Omental fat pad (tissue), 4 donors: ENCODE measurements around the gene GAB1. TPM values are rescaled to one million over a fixed set of nuclear protein-coding genes. Genes with fewer than 3 reads are reported as not detected.

Source experiments
- ATAC-seq: fragments of 150-250 bp; one replicate; pipeline ENCODE4 v1.9.1; 2016; ENCODE audit warnings: mild to moderate bottlenecking, moderate library complexity; ENCODE audit not compliant: low FRiP score
- DNase-seq: peaks from one replicate; pipeline ENCODE4 v3.0.0-alpha.2; 2019; ENCODE audit warnings: low spot score
- total RNA-seq, 4 donors: library from RNA; depleted of rRNA; stranded (reverse); fragments of >200 nt; gene quantifications; one replicate each; pipeline ENCODE4 v1.1.0, GENCODE V29; 2016
- TF ChIP-seq, protein P1 (sequence below), 3 donors: fragments of 450-650 bp; IDR thresholded peaks; one replicate each; pipeline ENCODE4 v1.5.1; 2016 to 2017; ENCODE audit warnings: antibody characterized with exemption in 3 of 3, mild to moderate bottlenecking in 3 of 3, moderate library complexity in 2 of 3

GAB1 gene
- total RNA-seq, 4 donors from 2014 or later = 9.4 to 32.2 (median 29.4) TPM

DNA sequence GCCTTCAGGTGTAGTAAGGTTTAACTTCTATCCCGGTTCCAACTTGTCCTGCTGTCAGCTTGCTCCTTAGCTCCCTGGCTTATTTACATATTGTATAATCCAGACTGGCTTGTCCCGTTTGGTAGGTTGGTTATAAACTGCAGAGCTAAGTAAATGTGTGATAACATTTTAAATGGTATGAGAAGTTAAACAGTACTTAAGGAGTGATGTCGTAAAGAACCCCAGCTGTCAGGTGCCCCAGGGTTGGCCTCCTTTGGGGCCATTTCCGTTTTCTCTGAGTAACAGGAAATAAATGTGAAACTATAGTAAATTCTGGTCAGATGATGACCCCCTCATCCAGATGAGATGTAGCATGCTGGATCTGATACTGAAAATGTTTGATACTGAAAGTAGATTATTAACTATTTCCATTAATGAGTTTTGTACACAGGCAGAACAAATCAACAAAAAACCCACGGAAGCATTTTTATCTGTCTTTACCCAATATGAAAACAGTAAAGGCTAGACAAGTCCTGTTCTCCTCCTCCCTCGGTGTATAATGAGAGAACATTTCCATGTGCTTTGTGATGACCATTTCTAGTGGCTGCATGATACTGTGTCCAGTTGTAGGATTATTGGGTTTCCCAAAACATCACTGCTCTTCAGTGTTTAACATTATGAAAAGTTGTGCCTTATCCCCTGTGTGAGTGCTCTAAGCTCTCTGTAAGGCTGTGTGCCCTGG is 22.4 kb downstream of the GAB1 start:
- DNase-seq = no peak
- ATAC-seq = no peak
- TF ChIP-seq, protein P1, sequence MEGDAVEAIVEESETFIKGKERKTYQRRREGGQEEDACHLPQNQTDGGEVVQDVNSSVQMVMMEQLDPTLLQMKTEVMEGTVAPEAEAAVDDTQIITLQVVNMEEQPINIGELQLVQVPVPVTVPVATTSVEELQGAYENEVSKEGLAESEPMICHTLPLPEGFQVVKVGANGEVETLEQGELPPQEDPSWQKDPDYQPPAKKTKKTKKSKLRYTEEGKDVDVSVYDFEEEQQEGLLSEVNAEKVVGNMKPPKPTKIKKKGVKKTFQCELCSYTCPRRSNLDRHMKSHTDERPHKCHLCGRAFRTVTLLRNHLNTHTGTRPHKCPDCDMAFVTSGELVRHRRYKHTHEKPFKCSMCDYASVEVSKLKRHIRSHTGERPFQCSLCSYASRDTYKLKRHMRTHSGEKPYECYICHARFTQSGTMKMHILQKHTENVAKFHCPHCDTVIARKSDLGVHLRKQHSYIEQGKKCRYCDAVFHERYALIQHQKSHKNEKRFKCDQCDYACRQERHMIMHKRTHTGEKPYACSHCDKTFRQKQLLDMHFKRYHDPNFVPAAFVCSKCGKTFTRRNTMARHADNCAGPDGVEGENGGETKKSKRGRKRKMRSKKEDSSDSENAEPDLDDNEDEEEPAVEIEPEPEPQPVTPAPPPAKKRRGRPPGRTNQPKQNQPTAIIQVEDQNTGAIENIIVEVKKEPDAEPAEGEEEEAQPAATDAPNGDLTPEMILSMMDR (IDR thresholded peaks at IDR 0.05) = no peak

DNA sequence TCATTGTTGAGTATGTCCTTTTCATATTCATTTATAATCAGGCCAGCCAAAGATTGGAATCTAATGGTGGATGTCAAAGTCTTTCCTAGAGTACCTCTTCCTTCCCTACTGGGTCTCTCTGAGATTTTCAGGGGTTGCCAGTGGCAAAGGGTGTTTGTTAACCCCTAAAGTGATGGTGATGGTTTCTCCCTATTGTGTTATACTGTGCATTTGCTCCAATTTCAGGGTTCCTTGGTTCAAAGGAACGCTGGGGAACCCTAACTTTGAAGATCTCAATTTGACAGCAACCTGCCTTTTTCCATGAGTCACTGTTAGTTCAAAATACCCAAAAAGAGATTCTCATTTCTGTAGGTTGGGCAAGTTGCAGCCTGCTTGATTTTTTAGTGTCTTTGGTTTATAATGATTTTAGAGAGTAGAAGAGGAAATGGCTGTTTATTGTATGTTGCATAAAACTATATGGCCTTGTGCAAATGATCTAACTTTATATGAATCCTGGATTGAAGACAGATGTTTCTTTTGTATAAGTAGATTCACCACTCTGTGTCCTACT is 23.0 kb downstream of the GAB1 start:
- ATAC-seq = no peak
- TF ChIP-seq, protein P1 (IDR thresholded peaks at IDR 0.05) = no peak

DNA sequence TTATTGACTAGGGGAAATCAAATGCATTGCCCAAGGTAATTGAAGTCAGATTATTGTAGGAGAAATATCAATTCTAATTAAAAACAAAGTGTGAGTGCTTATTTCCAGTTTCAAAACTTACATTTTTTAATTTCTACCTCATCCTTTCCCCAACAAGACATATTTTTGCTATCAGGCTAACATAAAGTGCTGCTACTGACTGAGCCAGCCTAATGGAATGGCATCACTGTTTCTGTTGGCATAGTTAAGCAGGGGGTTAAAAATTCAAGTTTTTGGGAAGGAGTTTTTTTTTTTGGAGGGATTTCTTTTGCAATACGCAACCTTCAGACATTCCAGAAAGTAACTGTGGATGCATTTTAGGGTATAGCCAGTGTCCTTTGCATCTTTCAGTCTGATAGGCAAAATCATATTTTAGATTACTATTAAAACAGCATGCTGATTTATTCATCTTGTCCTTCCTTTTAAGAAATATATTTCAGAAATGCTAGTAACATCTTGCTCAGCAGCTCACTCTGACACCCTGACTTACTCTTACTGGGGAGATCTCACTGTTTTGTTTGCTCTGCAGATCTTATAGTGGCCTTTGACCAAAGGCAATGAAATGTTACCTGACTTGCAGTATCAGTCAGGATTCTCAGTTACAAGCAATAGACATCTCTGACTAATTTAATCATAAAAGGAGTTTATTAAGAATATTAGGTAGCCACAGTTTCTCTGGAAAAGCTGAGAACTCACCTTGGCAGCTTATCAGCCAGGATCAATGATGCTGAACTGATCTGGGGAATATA is 24.4 kb downstream of the GAB1 start:
- TF ChIP-seq, protein P1 (IDR thresholded peaks at IDR 0.05) = no peak

More for the DNA sequence above, 23.0 kb downstream of the GAB1 start:
- DNase-seq = no peak

DNA sequence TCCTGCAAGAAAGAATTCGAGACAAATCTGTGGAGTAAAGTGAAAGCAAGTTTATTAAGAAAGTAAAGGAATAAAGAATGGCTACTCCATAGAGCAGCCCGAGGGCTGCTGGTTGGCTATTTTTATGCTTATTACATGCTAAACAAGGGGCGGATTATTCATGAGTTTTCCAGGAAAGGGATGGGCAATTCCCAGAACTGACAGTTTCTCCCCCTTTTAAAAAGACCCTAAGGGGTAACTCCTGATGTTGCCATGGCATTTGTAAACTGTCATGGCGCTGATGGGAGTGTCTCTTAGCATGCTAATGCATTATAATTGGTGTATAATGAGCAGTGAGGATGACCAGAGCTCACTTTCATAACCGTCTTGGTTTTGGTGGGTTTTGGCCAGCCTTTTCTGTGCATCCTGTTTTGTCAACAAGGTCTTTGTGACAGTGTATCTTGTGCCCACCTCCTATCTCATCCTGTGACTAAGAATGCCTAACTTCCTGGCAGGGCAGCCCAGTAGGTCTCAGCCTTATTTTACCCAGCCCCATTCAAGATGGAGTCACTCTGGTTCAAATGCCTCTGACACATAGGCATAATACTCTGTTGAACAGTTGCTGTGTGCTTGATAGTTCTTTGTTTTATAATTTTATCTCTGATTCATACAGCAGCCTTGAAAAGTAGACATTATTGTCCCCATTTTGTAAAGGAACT is 25.8 kb downstream of the GAB1 start:
- DNase-seq (no peak), ATAC-seq (no peak)
- TF ChIP-seq, protein P1 (IDR thresholded peaks at IDR 0.05) = no peak

More for the DNA sequence above, 24.4 kb downstream of the GAB1 start:
- ATAC-seq (no peak), DNase-seq (no peak)

DNA sequence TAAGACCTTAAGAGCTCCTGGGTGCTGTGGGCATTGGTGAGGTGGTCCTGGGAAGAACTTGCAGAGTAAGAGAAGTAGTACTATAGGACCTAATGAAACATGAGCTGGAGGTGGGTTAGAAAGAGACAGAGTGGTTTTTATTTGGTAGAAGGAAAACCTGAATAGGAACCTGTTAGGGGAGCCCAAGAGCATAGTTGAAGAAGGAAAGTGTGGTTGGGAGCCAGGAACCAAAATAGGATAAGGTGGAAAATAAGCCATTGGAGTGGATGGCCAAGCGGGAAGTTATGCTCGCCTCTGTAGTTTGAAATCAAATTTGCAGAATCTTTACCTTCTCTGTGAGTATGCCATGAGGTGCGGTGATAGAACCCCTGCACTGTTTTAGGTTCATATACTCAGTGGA is 26.7 kb downstream of the GAB1 start:
- no peak for ATAC-seq
- DNase-seq = no peak
- TF ChIP-seq, protein P1 (IDR thresholded peaks at IDR 0.05) = no peak

DNA sequence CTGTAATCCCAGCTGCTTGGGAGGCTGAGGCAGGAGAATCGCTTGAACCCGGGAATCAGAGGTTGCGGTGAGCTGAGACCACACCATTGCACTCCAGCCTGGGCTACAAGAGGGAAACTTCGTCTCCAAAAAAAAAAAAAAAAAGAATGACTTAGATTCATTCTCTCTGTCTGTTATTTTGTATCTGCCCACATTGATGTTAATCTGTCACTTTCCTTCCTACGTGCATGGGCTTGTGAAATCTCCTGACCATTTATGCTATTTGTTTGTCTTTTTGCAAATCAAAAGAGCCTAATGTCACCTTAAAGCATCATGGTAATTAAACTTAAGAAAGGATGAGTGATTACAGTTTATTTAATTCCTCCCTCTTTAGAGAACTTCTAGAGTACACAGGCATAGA is 27.4 kb downstream of the GAB1 start:
- TF ChIP-seq, protein P1 (IDR thresholded peaks at IDR 0.05) = no peak
- ATAC-seq = no peak

More for the DNA sequence above, 27.4 kb downstream of the GAB1 start:
- DNase-seq = no peak
